ENCODE measurements around the gene CASP2.

GRCh38 chr7:143295870-143296269 is 7.7 kb downstream of the CASP2 start:
- TF ChIP-seq EP300 (IDR thresholded peaks at IDR 0.05) (no peak), CHD2 (IDR thresholded peaks at IDR 0.05; ENCODE audit: low read length, partially characterized antibody) (no peak), FOSL2 (IDR thresholded peaks at IDR 0.05) (no peak), FOSL2 (CRISPR knock-in tag; IDR thresholded peaks at IDR 0.05) (no peak), ZNF302 (CRISPR knock-in tag; IDR thresholded peaks at IDR 0.05) (no peak), CTCF (IDR thresholded peaks at IDR 0.05) (no peak), POLR2A (IDR thresholded peaks at IDR 0.05; ENCODE audit: low read length) (no peak), KDM5A (IDR thresholded peaks at IDR 0.05) (no peak), HMGXB4 (CRISPR knock-in tag; IDR thresholded peaks at IDR 0.05; ENCODE audit: borderline replicate concordance) (no peak), MAX (IDR thresholded peaks at IDR 0.05) (no peak), BHLHE40 (IDR thresholded peaks at IDR 0.05; ENCODE audit: low read depth, low read length) (no peak), USF2 (IDR thresholded peaks at IDR 0.05) (no peak), EHMT2 (IDR thresholded peaks at IDR 0.05; ENCODE audit: low read depth) (no peak)
- TF ChIP-seq, protein P1, sequence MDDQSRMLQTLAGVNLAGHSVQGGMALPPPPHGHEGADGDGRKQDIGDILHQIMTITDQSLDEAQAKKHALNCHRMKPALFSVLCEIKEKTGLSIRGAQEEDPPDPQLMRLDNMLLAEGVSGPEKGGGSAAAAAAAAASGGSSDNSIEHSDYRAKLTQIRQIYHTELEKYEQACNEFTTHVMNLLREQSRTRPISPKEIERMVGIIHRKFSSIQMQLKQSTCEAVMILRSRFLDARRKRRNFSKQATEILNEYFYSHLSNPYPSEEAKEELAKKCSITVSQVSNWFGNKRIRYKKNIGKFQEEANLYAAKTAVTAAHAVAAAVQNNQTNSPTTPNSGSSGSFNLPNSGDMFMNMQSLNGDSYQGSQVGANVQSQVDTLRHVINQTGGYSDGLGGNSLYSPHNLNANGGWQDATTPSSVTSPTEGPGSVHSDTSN (IDR thresholded peaks at IDR 0.05) = no peak

Data from A549 (cell line).